Jurkat, Clone E6-1 (cell line): ENCODE results near the gene MBD4.

ENCODE experiments used
- DNase-seq: peaks from one replicate; pipeline ENCODE4 v3.0.0-alpha.2; 2011; ENCODE audit warnings: low read depth, low spot score
- H3K4me3 ChIP-seq: 2 replicates; pipeline ENCODE4 v1.5.1; 2011; ENCODE audit warnings: mild to moderate bottlenecking, low read length, control low read depth, moderate library complexity

MBD4 gene

DNA sequence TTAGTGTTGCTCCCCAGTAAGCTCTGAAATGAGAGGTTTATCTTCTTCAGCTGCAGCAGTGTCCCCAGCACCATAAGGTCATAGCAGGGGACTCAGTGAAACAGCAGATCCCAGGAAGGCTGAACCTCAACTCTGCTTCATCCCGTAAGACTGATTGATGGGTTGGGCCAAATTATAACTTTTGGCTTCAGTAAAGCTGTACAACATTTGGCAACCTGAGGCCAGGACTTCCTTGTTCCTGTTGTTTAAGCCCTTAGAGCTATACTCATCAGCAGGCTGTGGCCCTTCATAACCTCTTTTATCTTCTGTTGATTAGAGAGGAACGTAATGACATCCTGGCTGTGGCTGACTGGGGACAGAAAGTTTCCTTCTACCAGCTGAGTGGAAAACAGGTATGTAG is 29.3 kb upstream of the MBD4 start:
- DNase-seq = no peak
- H3K4me3 ChIP-seq = no peak overlapping the region

DNA sequence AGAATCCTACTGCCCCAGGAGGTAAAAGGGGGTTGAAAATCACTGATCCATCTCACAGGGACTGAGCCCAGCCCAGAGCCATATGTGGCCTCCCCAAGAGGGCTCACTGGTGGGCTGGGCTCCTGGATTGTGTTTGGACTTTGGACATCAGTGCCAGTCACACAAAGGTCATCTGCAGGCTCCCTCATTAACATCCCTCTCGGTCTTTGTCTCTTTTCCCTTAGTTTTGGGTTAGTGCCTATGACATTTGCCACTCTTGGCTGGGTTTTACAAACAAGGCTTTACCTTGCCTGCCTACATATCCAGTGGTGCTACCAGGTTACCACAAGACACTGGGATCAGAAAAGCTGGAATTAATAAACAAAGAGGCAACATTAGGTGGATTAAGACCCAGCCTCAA is 28.2 kb upstream of the MBD4 start:
- no peak overlapping the region for H3K4me3 ChIP-seq
- no peak for DNase-seq

DNA sequence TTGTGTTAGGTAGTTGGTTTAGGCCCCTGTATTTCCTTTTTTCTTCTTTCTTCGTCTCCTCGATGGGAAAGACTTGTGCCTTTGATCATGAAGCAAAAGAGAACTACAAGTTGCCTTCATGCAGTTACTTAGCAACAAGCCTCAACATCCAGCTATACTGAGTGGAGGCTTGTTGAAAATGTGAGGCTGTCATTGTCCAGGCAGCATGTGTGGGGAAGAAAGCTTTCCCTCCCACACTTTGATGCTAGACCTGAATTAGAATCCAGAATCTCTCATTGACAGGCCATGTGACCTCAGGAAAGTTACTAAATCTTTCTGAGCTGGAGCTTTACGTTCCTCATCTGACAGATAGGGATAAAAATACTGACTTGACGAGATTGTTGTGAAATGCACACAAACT is 24.0 kb upstream of the MBD4 start:
- H3K4me3 ChIP-seq = no peak overlapping the region
- DNase-seq = no peak

DNA sequence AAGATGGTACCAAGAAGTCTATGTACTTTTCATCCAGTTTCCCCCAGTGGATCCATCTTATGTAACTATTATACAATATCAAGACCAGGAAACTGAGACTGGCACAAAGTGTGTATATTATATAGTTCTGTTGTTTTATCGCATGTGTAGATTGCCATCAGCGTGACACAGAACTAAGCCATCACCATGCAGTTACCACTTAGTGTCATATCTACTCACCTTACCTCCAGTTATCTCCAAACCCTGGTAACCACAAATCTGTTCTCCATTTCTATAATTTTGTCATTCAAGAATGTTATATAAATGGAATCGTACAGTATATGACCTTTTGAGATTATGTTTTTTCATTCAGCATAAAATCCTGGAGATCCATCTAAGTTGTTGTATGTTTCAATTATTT is 23.3 kb upstream of the MBD4 start:
- no peak for DNase-seq
- H3K4me3 ChIP-seq = no peak overlapping the region

DNA sequence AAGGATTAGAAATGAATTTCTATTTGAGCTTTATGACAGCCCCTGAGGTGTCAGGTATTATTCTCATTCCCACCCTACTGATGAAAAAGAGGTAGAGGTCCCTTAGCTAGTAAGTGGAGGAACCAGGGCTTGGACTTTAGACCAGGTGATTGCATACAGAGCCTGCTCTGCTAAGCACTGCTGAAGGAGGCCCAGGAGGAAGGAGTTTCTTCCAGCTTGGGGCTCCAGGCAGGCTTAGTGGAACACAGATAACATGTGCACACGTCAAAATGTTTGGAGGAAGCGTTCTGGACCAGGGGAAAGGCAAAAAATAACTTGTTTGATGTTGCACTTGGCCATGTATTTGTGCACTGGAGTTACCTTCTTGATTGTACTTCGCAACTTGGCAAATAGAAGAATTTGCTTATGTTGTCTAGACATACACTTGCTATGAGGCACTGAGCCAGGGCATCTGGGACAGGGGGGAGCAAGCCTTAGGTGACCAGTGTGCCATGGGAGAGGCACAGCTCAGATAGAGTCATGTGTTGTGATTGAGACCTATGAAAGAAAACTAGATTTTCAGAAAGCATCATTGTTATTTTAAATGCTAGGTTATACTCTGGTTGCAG is 22.7 kb upstream of the MBD4 start:
- H3K4me3 ChIP-seq = no peak overlapping the region
- no peak for DNase-seq

DNA sequence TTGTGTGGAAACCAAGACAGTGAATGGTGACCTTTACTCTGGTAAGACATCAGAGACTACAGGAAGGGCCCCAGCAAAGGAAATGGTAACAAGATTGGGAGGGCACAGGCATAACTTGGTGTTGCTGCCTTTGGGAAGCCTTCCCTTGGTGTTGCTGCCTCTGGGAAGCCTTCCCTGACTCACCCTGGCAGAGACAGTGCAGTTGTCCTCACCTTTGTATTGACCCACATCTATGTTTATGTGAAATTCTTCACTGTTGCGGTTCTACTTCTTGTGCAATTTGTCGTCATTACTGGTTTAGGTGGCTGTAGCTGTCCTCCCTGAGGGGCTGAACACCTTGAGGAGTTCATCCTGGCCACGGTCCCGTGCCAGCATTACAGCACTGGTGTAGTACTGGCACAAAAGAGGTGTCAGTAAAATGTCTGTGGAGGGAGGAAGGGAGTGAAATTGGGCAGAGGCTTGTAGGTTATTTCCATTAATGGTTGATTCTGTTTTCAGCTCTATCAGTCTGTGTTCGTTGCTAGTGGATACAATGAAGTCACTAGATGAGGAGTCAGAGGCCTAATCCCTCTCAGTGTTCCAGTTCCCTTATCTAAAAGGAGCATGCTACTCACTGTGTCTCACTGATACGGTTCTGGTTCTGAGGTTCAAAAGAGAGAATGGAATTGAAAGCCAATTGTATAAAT is 21.9 kb upstream of the MBD4 start:
- DNase-seq = no peak
- no peak overlapping the region for H3K4me3 ChIP-seq

DNA sequence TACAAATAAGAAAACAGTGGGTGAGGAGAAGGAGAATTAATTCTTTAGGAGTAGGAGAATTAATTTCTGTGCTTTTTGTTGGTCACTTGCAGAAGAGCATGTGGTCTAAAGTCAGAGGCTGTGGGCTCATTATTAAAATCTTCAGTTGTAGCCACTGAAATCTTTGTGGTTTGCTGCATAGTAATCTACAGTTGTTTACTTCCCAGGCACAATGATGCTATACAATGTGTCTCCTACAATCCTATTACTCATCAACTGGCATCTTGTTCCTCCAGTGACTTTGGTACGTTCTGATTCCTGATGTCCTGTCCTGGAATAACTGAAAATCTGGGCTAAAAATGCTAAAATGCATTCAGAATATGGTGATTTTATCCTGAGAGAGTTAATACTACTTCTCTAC is 21.3 kb upstream of the MBD4 start:
- no peak for DNase-seq
- H3K4me3 ChIP-seq = no peak overlapping the region

DNA sequence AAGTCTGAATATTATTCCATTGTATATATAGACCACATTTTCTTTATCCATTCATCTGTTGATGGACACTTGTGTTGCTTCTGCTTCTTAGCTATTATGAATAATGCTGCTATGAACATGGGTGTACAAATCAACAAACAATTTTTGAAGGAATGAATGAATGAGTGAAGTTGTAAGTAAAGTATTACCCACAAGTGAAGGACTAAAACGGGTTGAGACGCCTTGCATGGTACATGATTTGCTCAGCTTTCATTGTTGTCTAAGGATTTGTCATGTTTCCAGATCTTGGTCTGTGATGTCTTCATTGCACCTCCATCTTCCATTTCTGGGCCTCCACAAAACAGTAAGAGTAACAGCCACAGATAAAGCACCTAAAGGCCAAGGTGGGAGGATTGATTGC is 20.8 kb upstream of the MBD4 start:
- H3K4me3 ChIP-seq = no peak overlapping the region
- DNase-seq = no peak

DNA sequence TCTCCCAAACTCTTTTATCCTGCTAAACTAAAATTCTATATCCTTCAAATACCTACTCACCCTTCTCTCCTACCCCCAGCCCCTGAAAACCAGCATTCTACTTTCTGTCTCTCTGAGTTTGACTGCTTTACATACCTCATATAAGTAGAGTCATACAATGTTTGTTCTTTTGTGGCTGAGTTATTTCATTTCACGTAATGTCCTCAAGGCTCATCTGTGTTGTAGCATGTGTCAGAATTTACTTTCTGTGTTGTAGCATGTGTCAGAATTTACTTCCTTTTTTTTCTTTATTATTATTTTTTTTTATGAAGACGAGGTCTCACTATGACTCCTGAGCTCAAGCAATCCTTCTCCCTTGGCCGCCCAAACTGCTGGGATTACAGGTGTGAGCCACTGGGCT is 20.4 kb upstream of the MBD4 start:
- DNase-seq = no peak
- H3K4me3 ChIP-seq = no peak overlapping the region

DNA sequence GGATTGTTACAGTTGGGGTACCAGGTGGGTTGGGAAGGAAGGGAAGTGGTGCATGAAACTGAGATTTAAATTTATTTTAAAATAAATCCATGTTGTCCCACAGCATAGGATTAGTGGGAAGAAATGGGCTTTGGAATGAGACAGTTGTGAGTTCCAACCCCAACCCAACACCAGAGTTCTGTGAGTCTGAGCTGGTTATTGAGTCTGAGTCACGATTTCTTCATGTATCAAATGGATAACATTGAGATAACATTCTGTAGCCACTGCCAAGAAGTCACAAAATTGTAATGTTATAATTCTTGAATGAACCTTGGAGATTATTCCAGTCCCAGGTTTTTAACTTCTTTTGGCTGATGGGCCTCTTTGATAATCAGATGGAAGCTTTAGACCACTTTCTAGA is 14.0 kb upstream of the MBD4 start:
- DNase-seq = no peak
- H3K4me3 ChIP-seq = no peak overlapping the region

DNA sequence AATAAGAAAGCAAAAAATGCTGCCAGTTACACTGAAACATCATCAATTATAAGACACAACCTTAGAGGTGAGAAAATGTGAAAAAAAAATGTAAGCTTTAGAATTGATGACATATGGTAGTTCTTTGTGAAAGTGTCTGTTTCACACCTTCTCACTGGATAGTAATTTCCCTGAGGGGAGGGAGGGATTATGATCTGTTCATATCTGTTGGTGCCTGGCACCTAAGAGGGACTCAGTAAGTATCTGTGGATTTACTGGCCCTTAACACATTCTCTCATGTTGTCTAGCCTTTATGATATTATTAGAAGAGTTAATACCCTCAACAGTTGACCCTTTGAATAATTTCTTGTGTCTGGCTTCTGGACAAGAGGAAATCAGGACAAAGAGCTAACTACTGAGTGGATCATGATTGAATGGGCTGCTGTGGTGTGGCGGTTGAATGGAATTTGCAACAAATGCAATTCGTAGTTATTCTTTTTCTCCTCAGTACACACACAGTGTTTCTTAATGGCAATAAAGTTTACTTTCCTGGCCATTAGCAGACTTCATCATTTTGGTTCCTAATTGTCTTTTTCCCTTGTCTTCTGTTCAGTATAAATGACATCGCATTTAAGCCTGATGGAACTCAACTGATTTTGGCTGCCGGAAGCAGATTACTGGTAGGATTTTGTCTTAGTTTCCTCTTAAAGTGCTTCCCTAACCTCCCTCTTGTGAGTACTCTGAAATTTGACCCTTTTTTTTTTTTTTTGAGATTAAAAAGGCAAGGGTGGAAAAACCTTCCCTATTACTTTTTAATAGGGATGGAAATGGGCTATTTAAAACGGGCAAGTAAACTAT is 9.7 kb upstream of the MBD4 start:
- no peak for DNase-seq
- no peak overlapping the region for H3K4me3 ChIP-seq

DNA sequence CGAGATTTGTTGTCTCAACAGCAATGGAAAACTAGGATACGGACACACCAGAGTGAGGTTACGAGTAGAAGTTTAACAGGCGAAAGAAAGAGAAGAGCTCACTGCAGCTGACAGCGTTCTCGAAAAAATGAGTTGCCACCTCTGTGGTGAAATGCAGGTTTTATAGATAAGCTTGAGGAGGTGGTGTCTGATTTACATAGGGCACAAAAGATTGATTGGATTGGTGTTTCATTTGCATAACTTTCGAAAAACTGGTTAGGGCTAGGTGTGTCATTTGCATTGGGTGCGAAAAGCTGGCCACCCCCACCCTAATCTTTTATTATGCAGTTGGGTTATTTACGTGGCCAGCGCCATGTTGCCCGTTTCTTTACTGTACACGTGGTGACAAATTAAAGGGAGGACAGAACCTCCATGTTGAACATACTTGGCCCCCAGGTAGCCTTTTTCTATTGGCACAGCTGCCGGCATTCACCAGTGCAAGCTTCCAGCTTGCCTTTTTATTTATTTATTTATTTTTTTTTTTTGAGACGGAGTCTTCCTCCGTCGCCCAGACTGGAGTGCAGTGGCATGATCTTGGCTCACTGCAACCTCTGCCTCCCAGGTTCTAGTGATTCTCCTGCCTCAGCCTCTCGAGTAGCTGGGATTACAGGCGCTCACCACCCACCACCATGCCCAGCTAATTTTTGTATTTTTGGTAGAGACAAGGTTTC is 8.6 kb upstream of the MBD4 start:
- no peak overlapping the region for H3K4me3 ChIP-seq
- no peak for DNase-seq

DNA sequence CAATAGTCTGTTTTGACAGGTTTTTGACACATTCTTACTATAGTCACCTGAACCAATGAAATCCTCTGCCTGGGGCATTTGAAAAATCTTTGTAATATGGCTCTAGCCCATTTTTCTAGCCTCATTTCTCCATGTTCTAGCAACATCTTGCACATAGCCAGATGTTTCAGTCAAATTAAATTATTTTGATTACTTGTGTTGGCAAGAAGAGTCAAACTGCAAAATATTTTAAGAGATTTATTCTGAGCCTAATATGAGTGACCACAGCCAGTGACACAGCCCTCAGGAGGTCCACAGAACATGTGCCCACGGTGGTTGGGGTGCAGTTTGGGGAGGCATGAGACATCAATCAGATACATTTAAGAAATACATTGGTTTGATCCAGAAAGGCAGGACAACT is 7.2 kb upstream of the MBD4 start:
- no peak for DNase-seq

DNA sequence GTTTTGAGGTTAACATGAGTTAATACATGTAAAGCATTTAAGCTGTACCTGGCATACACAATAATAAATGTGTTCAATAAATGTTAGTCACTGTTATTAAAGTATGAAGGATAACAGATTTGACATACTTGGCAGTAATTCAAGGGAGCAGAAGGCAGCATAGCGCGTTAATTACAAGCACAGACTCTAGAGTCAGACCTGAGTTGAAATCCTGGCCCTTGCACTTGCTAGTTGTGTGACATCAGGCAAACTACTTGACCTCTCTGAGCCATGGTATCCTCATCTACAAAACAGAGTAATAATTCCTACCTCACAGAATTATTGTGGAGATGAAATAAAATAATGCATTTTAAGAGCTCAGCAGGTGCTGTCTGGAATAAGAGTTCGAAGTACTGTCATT is 5.7 kb upstream of the MBD4 start:
- no peak for DNase-seq
- H3K4me3 ChIP-seq = no peak overlapping the region

More for the DNA sequence above, 7.2 kb upstream of the MBD4 start:
- H3K4me3 ChIP-seq = no peak overlapping the region

DNA sequence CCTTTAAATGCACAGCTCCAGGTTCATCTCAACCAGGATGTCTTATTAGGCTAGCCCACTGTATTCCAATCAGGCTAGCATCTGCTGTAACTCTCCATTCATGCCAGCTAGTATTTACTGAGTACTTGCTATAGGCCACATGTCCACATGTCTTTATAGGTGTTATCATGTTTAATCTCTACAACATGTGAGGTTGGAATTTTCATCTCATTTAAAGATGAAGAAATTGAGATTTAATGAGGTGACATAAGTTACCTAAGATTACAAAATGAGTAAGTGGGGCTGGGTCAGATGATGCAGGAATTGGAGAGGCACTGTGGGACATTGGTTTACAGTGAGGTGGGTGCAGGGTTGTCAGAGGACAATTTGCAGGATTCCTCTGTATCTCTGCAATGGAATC is 3.2 kb upstream of the MBD4 start:
- DNase-seq = no peak
- H3K4me3 ChIP-seq = no peak overlapping the region

DNA sequence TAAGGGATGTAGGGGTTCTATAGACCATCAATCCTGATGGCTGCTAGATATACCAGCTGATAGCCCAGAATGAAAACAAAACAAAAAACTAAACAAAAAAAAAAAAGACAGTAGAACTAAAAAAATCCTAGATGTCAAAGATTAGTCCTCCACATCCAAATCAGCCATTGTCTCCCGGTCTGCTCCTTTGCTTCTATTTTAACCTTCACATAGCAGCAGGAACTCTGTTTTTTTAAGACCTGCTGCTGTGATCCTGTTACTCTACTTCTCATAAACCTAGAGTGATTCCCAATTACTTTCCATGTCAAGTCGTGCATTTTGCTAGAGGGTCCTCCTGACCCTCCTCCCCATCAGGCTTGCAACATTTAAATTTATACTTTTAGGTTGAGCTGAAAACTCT is 2.7 kb upstream of the MBD4 start:
- H3K4me3 ChIP-seq = no peak overlapping the region
- DNase-seq = no peak

DNA sequence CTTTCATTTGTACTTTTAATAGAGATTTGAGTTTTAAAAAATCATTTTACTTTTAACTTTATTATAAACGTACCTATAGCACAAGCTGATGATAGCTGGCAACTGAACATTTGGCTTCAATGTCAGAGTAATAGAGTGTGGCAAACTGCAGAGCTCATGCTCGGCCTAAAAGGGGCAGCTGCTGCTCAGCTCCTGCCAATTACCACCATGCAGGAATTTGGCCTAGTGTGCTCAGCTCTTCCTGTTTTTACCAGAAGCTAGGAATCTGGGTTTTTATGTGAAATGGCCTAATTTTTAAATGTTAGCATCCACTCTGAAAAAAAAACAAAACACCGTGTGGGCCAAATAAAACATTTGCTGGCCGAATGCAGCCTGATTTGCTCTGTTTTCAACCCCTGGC is 2.0 kb upstream of the MBD4 start:
- no peak for DNase-seq
- peak overlapping the region; percentile 76 for H3K4me3 ChIP-seq

DNA sequence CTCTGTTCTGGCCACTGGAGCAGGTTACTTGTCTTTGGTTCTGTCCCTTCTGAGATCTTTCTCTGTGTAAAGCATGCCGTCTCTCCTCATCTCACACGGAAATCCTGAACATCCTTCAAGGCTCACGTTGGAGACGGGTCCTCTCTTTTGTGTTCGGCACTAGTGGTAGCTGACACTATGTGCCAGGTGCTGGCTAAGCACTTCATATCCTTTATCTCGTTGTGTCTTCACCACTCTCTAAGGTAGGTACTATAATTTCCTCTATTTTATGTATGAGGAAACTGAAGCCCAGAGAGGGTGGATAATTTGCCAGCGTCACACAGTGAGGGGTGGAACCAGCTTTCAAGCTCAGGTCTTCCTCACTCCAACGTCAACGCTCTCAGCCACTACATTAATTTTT is 1.5 kb upstream of the MBD4 start:
- H3K4me3 ChIP-seq = peak overlapping the region; percentile 76

DNA sequence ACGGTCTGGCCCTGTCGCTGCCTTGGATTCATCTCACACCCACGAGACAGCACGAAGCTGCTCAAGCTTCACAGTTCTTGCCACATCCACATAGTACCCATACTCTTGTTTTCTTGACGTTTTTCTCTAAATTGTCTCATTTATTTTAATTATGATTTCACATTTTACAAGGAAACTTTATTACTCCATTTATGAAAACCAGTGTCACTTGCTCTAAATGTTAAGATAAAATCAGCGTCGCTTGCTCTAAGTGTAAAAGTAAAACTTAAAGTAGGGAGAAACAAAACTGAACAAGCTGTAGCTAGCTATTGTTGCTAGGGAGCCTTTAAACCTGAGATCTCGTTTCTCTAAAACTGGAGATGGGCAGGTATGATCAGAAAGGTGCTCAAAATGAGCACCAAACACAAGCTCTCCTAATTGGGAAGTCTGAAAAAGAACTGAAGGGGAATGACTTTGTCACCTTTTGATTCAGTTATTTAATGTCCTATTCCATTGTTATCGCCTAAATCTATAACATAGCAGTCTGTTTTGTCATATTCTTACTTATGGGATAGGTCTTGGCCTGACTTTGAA is 956 bp upstream of the MBD4 start:
- DNase-seq = no peak
- peak overlapping the region; percentile 76 for H3K4me3 ChIP-seq

More for the DNA sequence above, 1.5 kb upstream of the MBD4 start:
- peak; percentile 57 for DNase-seq
